ENCODE data around the gene ABCC4. TPM values are rescaled to one million over a fixed set of nuclear protein-coding genes. Genes with fewer than 3 reads are reported as not detected.

ABCC4 gene
- total and polyA plus RNA-seq, 2 of the 13 experiments (the other 11 are each of a cell fraction or from before 2014, with no cell fraction given): 4.2 to 11.3 TPM

GRCh38 chr13:95060014-95060519, 241.2 kb downstream of the ABCC4 start:
- no peak for TF ChIP-seq WIZ (CRISPR knock-in tag; IDR thresholded peaks at IDR 0.05)
- TF ChIP-seq FOXK1 (CRISPR knock-in tag; IDR thresholded peaks at IDR 0.05; ENCODE audit: borderline replicate concordance, low read depth): no peak
- TF ChIP-seq PLRG1 (conservative IDR thresholded peaks at IDR 0.05): no peak
- H3K9ac ChIP-seq (ENCODE audit: insufficient read depth, low read depth, low read length): no peak overlapping the region
- POLR2A ChIA-PET: no interaction called here
- H3K27ac ChIP-seq (ENCODE audit: extremely low read length, insufficient read depth, low read length): no peak overlapping the region
- no peak overlapping the region for H2AFZ ChIP-seq (ENCODE audit: low read length)
- no peaks in the 10 kb centered on the region for H3K4me1 ChIP-seq (ENCODE audit: insufficient read depth, low read length)
- CTCF ChIA-PET (ENCODE audit: low intra/inter-chr PET ratio, low total read pairs): no interaction called here
- FAIRE-seq: no peak
- H4K20me1 ChIP-seq (ENCODE audit: insufficient read depth, low read length): no peaks in the 10 kb centered on the region
- no peak overlapping the region for H3K4me3 ChIP-seq (replicated peaks in 1 of 3; ENCODE audit: insufficient read depth in 1 of 3, low read depth in 2 of 3, low read length in 3 of 3)
- no peaks in the 10 kb centered on the region for H3K79me2 ChIP-seq (ENCODE audit: insufficient read depth, low read length)
- no TSS peak for BruUV-seq (replicated peaks)
- no peak for ATAC-seq
- in situ Hi-C loops (cut with HindIII; ENCODE audit: extremely low pct_ligation_motif_present, low pct_unique_long_range_greater_than_20kb): no loop called here
- H3K4me2 ChIP-seq (ENCODE audit: low read depth, low read length): no peak overlapping the region
- no peak for DNase-seq (ENCODE audit: low spot score)
- H3K27me3 ChIP-seq (ENCODE audit: control insufficient read depth in 1 of 2, insufficient read depth in 2 of 2, low read length in 2 of 2): no peaks in the 10 kb centered on the region
- no peaks in the 10 kb centered on the region for H3K36me3 ChIP-seq (replicated peaks in 1 of 2; ENCODE audit: control insufficient read depth in 1 of 2, insufficient read depth in 2 of 2, low read length in 2 of 2)
- intact Hi-C loops (cut with micrococcal nuclease; ENCODE audit: unreplicated experiment): no loop called here
- H3K9me3 ChIP-seq (ENCODE audit: low read length): no peaks in the 10 kb centered on the region
- 83% methylated on average over 3 of the region's 3 CpGs for WGBS (ENCODE audit: low lambda C conversion rate)

DNA sequence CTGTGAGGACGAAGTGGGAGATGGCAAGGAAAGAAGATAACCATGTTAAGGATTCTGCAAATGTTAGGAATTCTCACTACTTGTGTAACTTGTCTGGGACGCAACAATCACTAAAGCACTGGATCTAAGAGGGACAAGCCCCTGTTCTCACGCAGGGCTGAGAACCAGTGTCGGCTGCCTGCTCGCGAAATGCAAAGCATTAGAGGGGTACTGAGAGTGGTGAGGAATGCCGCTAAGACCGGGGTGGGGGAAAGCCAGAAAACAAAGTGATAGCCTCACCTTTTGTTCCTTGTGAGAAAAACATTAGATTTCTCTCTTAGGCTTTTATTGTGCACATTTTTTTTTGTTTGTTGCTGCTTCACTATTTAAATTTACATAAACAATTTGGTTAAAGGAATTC, 241.9 kb downstream of the ABCC4 start:
- no peak overlapping the region for H3K9ac ChIP-seq (ENCODE audit: insufficient read depth, low read depth, low read length)
- no peak overlapping the region for H2AFZ ChIP-seq (ENCODE audit: low read length)
- WGBS (ENCODE audit: low lambda C conversion rate): 96% methylated on average over 8 of the region's 8 CpGs
- H3K9me3 ChIP-seq (ENCODE audit: low read length): no peaks in the 10 kb centered on the region
- H3K27ac ChIP-seq (ENCODE audit: extremely low read length, insufficient read depth, low read length): no peak overlapping the region
- POLR2A ChIA-PET: no interaction called here
- DNase-seq (ENCODE audit: low spot score) (no peak), FAIRE-seq (no peak), ATAC-seq (no peak)
- in situ Hi-C loops (cut with HindIII; ENCODE audit: extremely low pct_ligation_motif_present, low pct_unique_long_range_greater_than_20kb) (no loop called here), intact Hi-C loops (cut with micrococcal nuclease; ENCODE audit: unreplicated experiment) (no loop called here)
- H3K4me2 ChIP-seq (ENCODE audit: low read depth, low read length): no peak overlapping the region
- no peaks in the 10 kb centered on the region for H3K4me1 ChIP-seq (ENCODE audit: insufficient read depth, low read length)
- H3K4me3 ChIP-seq (replicated peaks in 1 of 3; ENCODE audit: insufficient read depth in 1 of 3, low read depth in 2 of 3, low read length in 3 of 3): no peak overlapping the region
- CTCF ChIA-PET (ENCODE audit: low intra/inter-chr PET ratio, low total read pairs): no interaction called here
- BruUV-seq (replicated peaks): no TSS peak
- no peaks in the 10 kb centered on the region for H3K79me2 ChIP-seq (ENCODE audit: insufficient read depth, low read length)
- no peaks in the 10 kb centered on the region for H3K36me3 ChIP-seq (replicated peaks in 1 of 2; ENCODE audit: control insufficient read depth in 1 of 2, insufficient read depth in 2 of 2, low read length in 2 of 2)
- H4K20me1 ChIP-seq (ENCODE audit: insufficient read depth, low read length): no peaks in the 10 kb centered on the region
- no peaks in the 10 kb centered on the region for H3K27me3 ChIP-seq (ENCODE audit: control insufficient read depth in 1 of 2, insufficient read depth in 2 of 2, low read length in 2 of 2)
- TF ChIP-seq DNMT3B (CRISPR knock-in tag; conservative IDR thresholded peaks at IDR 0.05) (no peak), ZSCAN29 (CRISPR knock-in tag; conservative IDR thresholded peaks at IDR 0.05) (no peak), BRCA1 (CRISPR knock-in tag; IDR thresholded peaks at IDR 0.05) (no peak), SYNCRIP (IDR thresholded peaks at IDR 0.05; ENCODE audit: insufficient read depth, low read depth, low read length) (no peak), ATF6 (CRISPR knock-in tag; conservative IDR thresholded peaks at IDR 0.05) (no peak), ELF1 (CRISPR knock-in tag; IDR thresholded peaks at IDR 0.05) (no peak), IKZF4 (CRISPR knock-in tag; IDR thresholded peaks at IDR 0.05; ENCODE audit: borderline replicate concordance, low read depth, not compliant biosample characterization) (no peak)
- TF ChIP-seq, protein P1, sequence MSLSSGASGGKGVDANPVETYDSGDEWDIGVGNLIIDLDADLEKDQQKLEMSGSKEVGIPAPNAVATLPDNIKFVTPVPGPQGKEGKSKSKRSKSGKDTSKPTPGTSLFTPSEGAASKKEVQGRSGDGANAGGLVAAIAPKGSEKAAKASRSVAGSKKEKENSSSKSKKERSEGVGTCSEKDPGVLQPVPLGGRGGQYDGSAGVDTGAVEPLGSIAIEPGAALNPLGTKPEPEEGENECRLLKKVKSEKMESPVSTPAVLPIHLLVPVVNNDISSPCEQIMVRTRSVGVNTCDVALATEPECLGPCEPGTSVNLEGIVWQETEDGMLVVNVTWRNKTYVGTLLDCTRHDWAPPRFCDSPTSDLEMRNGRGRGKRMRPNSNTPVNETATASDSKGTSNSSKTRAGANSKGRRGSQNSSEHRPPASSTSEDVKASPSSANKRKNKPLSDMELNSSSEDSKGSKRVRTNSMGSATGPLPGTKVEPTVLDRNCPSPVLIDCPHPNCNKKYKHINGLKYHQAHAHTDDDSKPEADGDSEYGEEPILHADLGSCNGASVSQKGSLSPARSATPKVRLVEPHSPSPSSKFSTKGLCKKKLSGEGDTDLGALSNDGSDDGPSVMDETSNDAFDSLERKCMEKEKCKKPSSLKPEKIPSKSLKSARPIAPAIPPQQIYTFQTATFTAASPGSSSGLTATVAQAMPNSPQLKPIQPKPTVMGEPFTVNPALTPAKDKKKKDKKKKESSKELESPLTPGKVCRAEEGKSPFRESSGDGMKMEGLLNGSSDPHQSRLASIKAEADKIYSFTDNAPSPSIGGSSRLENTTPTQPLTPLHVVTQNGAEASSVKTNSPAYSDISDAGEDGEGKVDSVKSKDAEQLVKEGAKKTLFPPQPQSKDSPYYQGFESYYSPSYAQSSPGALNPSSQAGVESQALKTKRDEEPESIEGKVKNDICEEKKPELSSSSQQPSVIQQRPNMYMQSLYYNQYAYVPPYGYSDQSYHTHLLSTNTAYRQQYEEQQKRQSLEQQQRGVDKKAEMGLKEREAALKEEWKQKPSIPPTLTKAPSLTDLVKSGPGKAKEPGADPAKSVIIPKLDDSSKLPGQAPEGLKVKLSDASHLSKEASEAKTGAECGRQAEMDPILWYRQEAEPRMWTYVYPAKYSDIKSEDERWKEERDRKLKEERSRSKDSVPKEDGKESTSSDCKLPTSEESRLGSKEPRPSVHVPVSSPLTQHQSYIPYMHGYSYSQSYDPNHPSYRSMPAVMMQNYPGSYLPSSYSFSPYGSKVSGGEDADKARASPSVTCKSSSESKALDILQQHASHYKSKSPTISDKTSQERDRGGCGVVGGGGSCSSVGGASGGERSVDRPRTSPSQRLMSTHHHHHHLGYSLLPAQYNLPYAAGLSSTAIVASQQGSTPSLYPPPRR (CRISPR knock-in tag; IDR thresholded peaks at IDR 0.05; ENCODE audit: borderline replicate concordance): no peak
- TF ChIP-seq, protein P2, sequence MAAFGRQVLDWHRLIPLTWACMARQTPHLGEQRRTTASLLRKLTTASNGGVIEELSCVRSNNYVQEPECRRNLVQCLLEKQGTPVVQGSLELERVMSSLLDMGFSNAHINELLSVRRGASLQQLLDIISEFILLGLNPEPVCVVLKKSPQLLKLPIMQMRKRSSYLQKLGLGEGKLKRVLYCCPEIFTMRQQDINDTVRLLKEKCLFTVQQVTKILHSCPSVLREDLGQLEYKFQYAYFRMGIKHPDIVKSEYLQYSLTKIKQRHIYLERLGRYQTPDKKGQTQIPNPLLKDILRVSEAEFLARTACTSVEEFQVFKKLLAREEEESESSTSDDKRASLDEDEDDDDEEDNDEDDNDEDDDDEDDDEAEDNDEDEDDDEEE (CRISPR knock-in tag; IDR thresholded peaks at IDR 0.05): no peak

Data from HepG2 (cell line).